Measurements from ENCODE around the gene GPC5. TPM values are rescaled to one million over a fixed set of nuclear protein-coding genes. Genes with fewer than 3 reads are reported as not detected.

GPC5 gene
- total and polyA plus RNA-seq, 2 of the 8 experiments (the other 6 are each of a cell fraction or from before 2014, with no cell fraction given) = 0.20 to 0.39 TPM

- no peak overlapping the region for H3K9ac ChIP-seq (replicated peaks in 1 of 4; ENCODE audit: extremely low read depth in 1 of 4, low read depth in 3 of 4, low read length in 3 of 4)
- no peak for DNase-seq (ENCODE audit: low read depth in 1 of 2, low spot score in 2 of 2)
- no peak overlapping the region for H2BK120ac ChIP-seq (replicated peaks; ENCODE audit: low read depth, low read length)
- no peak overlapping the region for H2BK20ac ChIP-seq (ENCODE audit: low read length)
- H4K8ac ChIP-seq (ENCODE audit: extremely low read depth, insufficient read depth, low read length) = no peak overlapping the region
- H3K4me2 ChIP-seq (ENCODE audit: insufficient read depth in 1 of 2, low read depth in 2 of 2, low read length in 2 of 2) = no peak overlapping the region
- 95% methylated on average over 3 of the region's 3 CpGs; no CpG with 5 or more reads in 1 of the 2 experiments for WGBS, 2 experiments (ENCODE audit: extremely low coverage in 1 of 2, insufficient coverage in 1 of 2, insufficient read length in 1 of 2, insufficient replicate concordance in 2 of 2, low coverage in 1 of 2, low lambda C conversion rate in 2 of 2, missing lambda C conversion rate in 1 of 2)
- H2BK12ac ChIP-seq (ENCODE audit: low read depth, low read length) = no peak overlapping the region
- peak overlapping the region; percentile 10; the same call in 1 of the 2 replicates for H2AFZ ChIP-seq (ENCODE audit: low read length)
- H3K18ac ChIP-seq (ENCODE audit: extremely low read depth, low read length) = no peak overlapping the region
- no peak overlapping the region for H2BK5ac ChIP-seq (ENCODE audit: low read depth, low read length)
- FAIRE-seq = no peak
- TF ChIP-seq SP4 (IDR thresholded peaks at IDR 0.05; ENCODE audit: low read length) = no peak
- no peak for TF ChIP-seq BCL11A (IDR thresholded peaks at IDR 0.05; ENCODE audit: low read depth in 2 of 2, low read length in 2 of 2)
- no peak for TF ChIP-seq JUN (IDR thresholded peaks at IDR 0.05; ENCODE audit: low read depth, low read length)
- no peak for TF ChIP-seq RBBP5 (IDR thresholded peaks at IDR 0.05; ENCODE audit: borderline replicate concordance, low read depth, low read length)
- TF ChIP-seq CHD1 (IDR thresholded peaks at IDR 0.05; ENCODE audit: low read depth, low read length) = no peak
- TF ChIP-seq CEBPB (IDR thresholded peaks at IDR 0.05; ENCODE audit: low read depth, low read length) = no peak
- TF ChIP-seq MAX (IDR thresholded peaks at IDR 0.05) = no peak
- no peaks in the 10 kb centered on the region for H3K36me3 ChIP-seq (ENCODE audit: control insufficient read depth in 2 of 4, insufficient read depth in 4 of 4, low read length in 3 of 4)
- CTCF ChIA-PET (ENCODE audit: partially characterized antibody) = no interaction called here
- H4K5ac ChIP-seq (ENCODE audit: insufficient read length, low read depth, low read length) = no peak overlapping the region
- H3K4me3 ChIP-seq (ENCODE audit: extremely low read depth in 1 of 4, insufficient read depth in 2 of 4, low read depth in 3 of 4, low read length in 4 of 4) = no peak overlapping the region
- no peak overlapping the region for H4K91ac ChIP-seq (replicated peaks; ENCODE audit: insufficient read length, low read length)
- H3K27me3 ChIP-seq (replicated peaks in 1 of 4; ENCODE audit: control insufficient read depth in 3 of 4, extremely low read depth in 1 of 4, insufficient read depth in 3 of 4, low read length in 3 of 4) = no peaks in the 10 kb centered on the region
- H3K4ac ChIP-seq (replicated peaks; ENCODE audit: insufficient read length, low read depth, low read length) = no peak overlapping the region
- no peak overlapping the region for H2AK5ac ChIP-seq (ENCODE audit: low read depth, low read length)
- H3K56ac ChIP-seq (replicated peaks; ENCODE audit: insufficient read length, low read depth, low read length) = no peak overlapping the region
- H3K4me1 ChIP-seq (replicated peaks in 1 of 4; ENCODE audit: control insufficient read depth in 3 of 4, insufficient read depth in 4 of 4, low read length in 3 of 4) = no peaks in the 10 kb centered on the region
- no peaks in the 10 kb centered on the region for H4K20me1 ChIP-seq (replicated peaks in 1 of 2; ENCODE audit: control insufficient read depth in 1 of 2, insufficient read depth in 2 of 2, low read length in 2 of 2)
- no peaks in the 10 kb centered on the region for H3K9me3 ChIP-seq (ENCODE audit: insufficient read depth in 2 of 2, low read depth in 1 of 2, low read length in 1 of 2)
- H3K23ac ChIP-seq (ENCODE audit: insufficient read length) = no peak overlapping the region
- H3K14ac ChIP-seq (ENCODE audit: insufficient read length) = no peak overlapping the region
- no peaks in the 10 kb centered on the region for H3K79me1 ChIP-seq (ENCODE audit: low read depth, low read length)
- no peak overlapping the region for H3K27ac ChIP-seq (ENCODE audit: low read depth, low read length)
- POLR2A ChIA-PET (ENCODE audit: partially characterized antibody) = no interaction called here
- no peaks in the 10 kb centered on the region for H3K79me2 ChIP-seq (ENCODE audit: control insufficient read depth in 1 of 2, insufficient read depth in 2 of 2, low read length in 2 of 2)
- no peak overlapping the region for H2BK15ac ChIP-seq (ENCODE audit: low read length)
- H3K23me2 ChIP-seq (ENCODE audit: low read depth, low read length) = no peaks in the 10 kb centered on the region
Observed at GRCh38 chr13:92775658-92776057, 1377.2 kb downstream of the GPC5 start.

Data from H1 (cell line).